KMS-11 (cell line): ENCODE data around the gene MMAA.
"Not testable (repeated sequence)": the region's sequence is repeated elsewhere in the genome, so short reads cannot be mapped to it uniquely, and the experiment has no call there.

Experiments used
- H2AFZ ChIP-seq: fragments of 200-600 bp; sonication (generic); 2 replicates; pipeline ENCODE4 v1.6.1; 2016; ENCODE audit warnings: antibody characterized with exemption, mixed run types, low read depth
- H3K27ac ChIP-seq: fragments of 200-600 bp; sonication (generic); 2 replicates; pipeline ENCODE4 v1.6.1; 2016; ENCODE audit warnings: mild to moderate bottlenecking, mixed run types
- H3K27me3 ChIP-seq: fragments of 200-600 bp; sonication (generic); 2 replicates; pipeline ENCODE4 v1.6.1; 2017; ENCODE audit warnings: mild to moderate bottlenecking, low read depth, mixed run types, moderate library complexity; ENCODE audit not compliant: insufficient read depth
- H3K36me3 ChIP-seq: fragments of 200-600 bp; sonication (generic); 2 replicates; pipeline ENCODE4 v1.6.1; 2017; ENCODE audit warnings: mild to moderate bottlenecking, mixed run types; ENCODE audit not compliant: insufficient read depth
- H3K4me1 ChIP-seq: fragments of 200-600 bp; sonication (generic); 2 replicates; pipeline ENCODE4 v1.6.1; 2016; ENCODE audit warnings: mild to moderate bottlenecking, low read depth, mixed run types; ENCODE audit not compliant: poor library complexity, severe bottlenecking
- H3K4me2 ChIP-seq: fragments of 200-600 bp; sonication (generic); 2 replicates; pipeline ENCODE4 v1.7.0; 2016; ENCODE audit warnings: mild to moderate bottlenecking, mixed run types
- H3K4me3 ChIP-seq: fragments of 200-600 bp; sonication (generic); IDR thresholded peaks from 2 replicates; pipeline ENCODE4 v1.6.1; 2017; ENCODE audit warnings: low read depth, low read length, mixed read lengths; ENCODE audit not compliant: insufficient read depth
- H3K79me2 ChIP-seq: fragments of 200-600 bp; sonication (generic); 2 replicates; pipeline ENCODE4 v1.6.1; 2016; ENCODE audit warnings: low read depth, mixed run types; ENCODE audit not compliant: insufficient read depth
- H3K9ac ChIP-seq: fragments of 200-600 bp; sonication (generic); 2 replicates; pipeline ENCODE4 v1.6.1; 2016; ENCODE audit warnings: mild to moderate bottlenecking, mixed run types
- H4K20me1 ChIP-seq: fragments of 200-600 bp; sonication (generic); 2 replicates; pipeline ENCODE4 v1.6.1; 2016; ENCODE audit warnings: mild to moderate bottlenecking, mixed run types; ENCODE audit not compliant: insufficient read depth
- CTCF ChIP-seq: fragments of 200-600 bp; sonication (generic); conservative IDR thresholded peaks from 2 replicates; pipeline ENCODE4 v1.6.1; 2017; ENCODE audit warnings: low read depth, mild to moderate bottlenecking, antibody characterized with exemption, low read length, moderate library complexity, mixed read lengths

Gene MMAA

GRCh38 chr4:145635117-145635516 lies 15.9 kb downstream of the MMAA start:
- H3K36me3 ChIP-seq, result no peaks in the 10 kb centered on the region
- H3K79me2 ChIP-seq, result no peaks in the 10 kb centered on the region
- H3K27me3 ChIP-seq, result no peaks in the 10 kb centered on the region
- H4K20me1 ChIP-seq, result no peaks in the 10 kb centered on the region
- no peak overlapping the region for H2AFZ ChIP-seq
- H3K9ac ChIP-seq, result no peak overlapping the region
- TF ChIP-seq CTCF, result no peak
- no peak overlapping the region for H3K27ac ChIP-seq
- no peak overlapping the region for H3K4me2 ChIP-seq
- no peak overlapping the region for H3K4me3 ChIP-seq
- peaks cover 18% of the 10 kb centered on the region for H3K4me1 ChIP-seq

DNA sequence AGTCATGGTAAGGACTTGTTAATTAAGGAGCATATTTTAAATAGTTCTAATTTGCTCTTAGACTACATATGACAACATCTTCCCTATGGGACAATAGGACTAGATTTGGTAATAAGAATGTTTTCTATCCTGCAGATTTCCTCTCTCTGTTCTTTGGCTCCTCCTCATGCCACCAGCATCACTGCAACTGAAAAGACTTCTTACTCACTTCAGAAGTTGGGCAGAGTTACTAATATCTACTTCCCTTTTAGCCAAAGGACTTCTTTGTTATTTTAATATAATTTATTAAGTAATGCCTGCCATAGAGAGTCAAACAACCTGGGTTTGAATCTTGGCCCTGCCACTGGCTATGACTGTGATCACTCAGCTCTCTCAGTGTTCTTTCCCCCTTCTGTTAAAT lies 16.4 kb downstream of the MMAA start:
- H2AFZ ChIP-seq, result no peak overlapping the region
- H3K4me1 ChIP-seq, result peaks cover 18% of the 10 kb centered on the region
- H4K20me1 ChIP-seq, result no peaks in the 10 kb centered on the region
- no peak overlapping the region for H3K4me3 ChIP-seq
- TF ChIP-seq CTCF, result no peak
- H3K27me3 ChIP-seq, result no peaks in the 10 kb centered on the region
- no peaks in the 10 kb centered on the region for H3K36me3 ChIP-seq
- no peaks in the 10 kb centered on the region for H3K79me2 ChIP-seq
- H3K9ac ChIP-seq, result no peak overlapping the region
- H3K27ac ChIP-seq, result no peak overlapping the region
- H3K4me2 ChIP-seq, result no peak overlapping the region

- Histone ChIP-seq H3K79me2 (no peaks in the 10 kb centered on the region), H3K4me2 (peak overlapping the region; percentile 8), H3K9ac (no peak overlapping the region)
Observed at GRCh38 chr4:145639186-145639698, 20.1 kb downstream of the MMAA start.

DNA sequence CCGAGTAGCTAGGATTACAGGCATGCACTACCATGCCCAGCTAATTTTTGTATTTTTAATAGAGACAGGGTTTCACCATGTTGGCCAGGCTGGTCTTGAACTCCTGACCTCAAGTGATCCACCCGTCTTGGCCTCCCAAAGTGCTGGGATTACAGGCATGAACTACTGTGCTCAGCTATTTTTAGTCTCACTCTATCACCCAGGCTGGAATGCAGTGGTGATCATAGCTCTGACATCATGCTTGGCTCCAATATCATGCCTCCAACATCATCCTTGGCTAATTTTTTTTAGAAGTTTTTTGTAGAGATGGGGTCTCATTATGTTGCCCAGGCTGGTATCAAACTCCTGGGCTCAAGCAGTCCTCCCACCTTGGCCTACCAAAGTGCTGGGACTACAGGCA lies 21.1 kb downstream of the MMAA start:
- H4K20me1 ChIP-seq, H3K36me3 ChIP-seq: not testable (repeated sequence)

More at GRCh38 chr4:145639186-145639698, 20.1 kb downstream of the MMAA start:
- no peaks in the 10 kb centered on the region for H3K27me3 ChIP-seq
- no peaks in the 10 kb centered on the region for H4K20me1 ChIP-seq
- no peak overlapping the region for H3K4me3 ChIP-seq
- H3K4me1 ChIP-seq, result peaks cover 18% of the 10 kb centered on the region
- H2AFZ ChIP-seq, result no peak overlapping the region
- H3K36me3 ChIP-seq, result no peaks in the 10 kb centered on the region
- H3K27ac ChIP-seq, result no peak overlapping the region
- TF ChIP-seq CTCF, result no peak

DNA sequence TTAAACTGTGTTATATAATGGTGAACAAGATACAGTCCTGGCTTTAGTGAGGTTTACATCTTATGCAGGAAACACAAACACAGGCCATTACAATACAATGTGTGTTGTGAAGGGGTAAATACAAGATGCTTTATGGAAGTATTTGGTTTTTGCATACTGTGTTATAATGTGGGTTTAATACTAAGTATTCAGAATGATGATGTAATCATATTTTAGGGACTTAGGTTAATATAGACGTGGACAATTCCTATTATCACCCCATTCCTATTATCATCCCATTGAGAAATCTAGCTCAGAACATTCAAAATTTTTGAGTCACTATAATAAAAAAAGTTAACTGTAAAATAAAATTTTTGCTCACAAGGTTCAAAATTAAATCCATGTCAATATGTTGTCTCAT lies 24.1 kb downstream of the MMAA start:
- Histone ChIP-seq H3K36me3 (no peaks in the 10 kb centered on the region), H3K79me2 (no peaks in the 10 kb centered on the region)

More for the DNA sequence above, 21.1 kb downstream of the MMAA start:
- H3K9ac ChIP-seq, H3K27me3 ChIP-seq, H3K79me2 ChIP-seq, H3K4me3 ChIP-seq, H2AFZ ChIP-seq, H3K4me2 ChIP-seq, H3K27ac ChIP-seq: not testable (repeated sequence)
- peaks cover 17% of the 10 kb centered on the region for H3K4me1 ChIP-seq

More for the DNA sequence above, 24.1 kb downstream of the MMAA start:
- peaks cover 16% of the 10 kb centered on the region for H3K4me1 ChIP-seq
- no peaks in the 10 kb centered on the region for H3K27me3 ChIP-seq
- H3K4me3 ChIP-seq, result no peak overlapping the region
- H3K4me2 ChIP-seq, result no peak overlapping the region
- H3K9ac ChIP-seq, result no peak overlapping the region
- no peaks in the 10 kb centered on the region for H4K20me1 ChIP-seq
- no peak overlapping the region for H3K27ac ChIP-seq
- H2AFZ ChIP-seq, result no peak overlapping the region
- TF ChIP-seq CTCF, result no peak
